K562 treated with DMSO at 1 percent for 12 hours (cell line): ENCODE measurements around the gene VAX1. TPM values are rescaled to one million over a fixed set of nuclear protein-coding genes. Genes with fewer than 3 reads are reported as not detected.

ENCODE experiments used
- total RNA-seq: library from RNA; unstranded; fragments of 300-600 nt; gene quantifications from 2 replicates; pipeline ENCODE4 v1.2.3, GENCODE V29; 2022; ENCODE audit not compliant: insufficient read depth

VAX1 gene, protein sequence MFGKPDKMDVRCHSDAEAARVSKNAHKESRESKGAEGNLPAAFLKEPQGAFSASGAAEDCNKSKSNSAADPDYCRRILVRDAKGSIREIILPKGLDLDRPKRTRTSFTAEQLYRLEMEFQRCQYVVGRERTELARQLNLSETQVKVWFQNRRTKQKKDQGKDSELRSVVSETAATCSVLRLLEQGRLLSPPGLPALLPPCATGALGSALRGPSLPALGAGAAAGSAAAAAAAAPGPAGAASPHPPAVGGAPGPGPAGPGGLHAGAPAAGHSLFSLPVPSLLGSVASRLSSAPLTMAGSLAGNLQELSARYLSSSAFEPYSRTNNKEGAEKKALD
- total RNA-seq = not detected in 2 replicates

DNA sequence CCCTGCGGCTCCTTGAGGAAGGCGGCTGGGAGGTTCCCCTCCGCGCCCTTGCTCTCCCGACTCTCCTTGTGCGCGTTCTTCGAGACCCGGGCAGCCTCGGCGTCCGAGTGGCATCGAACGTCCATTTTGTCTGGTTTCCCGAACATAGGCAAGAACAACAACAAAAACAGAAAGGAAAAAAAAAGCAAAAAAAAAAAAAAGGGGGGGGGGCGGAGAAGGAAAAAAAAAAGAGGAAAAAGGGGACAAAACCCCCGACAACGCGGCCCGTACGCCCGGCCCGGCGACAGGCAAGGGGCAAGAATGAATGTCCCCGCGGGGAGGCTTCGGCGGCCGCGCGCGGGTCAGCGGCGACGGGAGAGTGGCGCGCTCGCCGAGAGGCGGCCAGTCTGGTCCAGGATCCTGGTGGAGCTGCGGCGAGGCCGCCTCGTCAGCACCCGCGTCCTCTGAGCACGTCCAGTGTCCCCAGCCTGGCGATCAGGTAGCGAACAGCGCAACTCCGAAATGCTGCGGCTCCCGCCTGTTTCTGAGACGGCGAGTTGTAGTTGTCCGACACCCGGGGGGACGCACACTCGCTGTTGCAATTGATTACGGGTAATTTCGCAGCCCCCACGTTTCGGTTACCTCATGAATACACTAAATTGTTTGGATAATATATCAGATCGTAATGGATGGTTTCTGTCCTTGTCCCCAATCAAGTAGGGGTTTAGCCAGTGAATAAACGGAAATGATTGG lies at the start of gene VAX1:
Gene VAX1 (minus strand): TSS at position 360 of the 732 bp plus-strand sequence. CDS start 214 bp downstream, at position 146.

Other genes starting within 250 kb of the VAX1 start
- 4.9 and 18.1 TPM in 2 replicates for gene SHTN1, start 133.1 kb downstream of the VAX1 start, total RNA-seq
- gene KCNK18, start 59.2 kb upstream of the VAX1 start, total RNA-seq = not detected in 2 replicates
- gene SLC18A2, start 102.8 kb upstream of the VAX1 start, total RNA-seq = 0.26 and 0.52 TPM in 2 replicates
- gene PDZD8, start 237.2 kb upstream of the VAX1 start, total RNA-seq = 2.1 and 14.5 TPM in 2 replicates